A549 (cell line): Measurements from ENCODE around the gene NAA40.

ENCODE experiments used
- CHD2 ChIP-seq: fragments of 150-350 bp; IDR thresholded peaks from 2 replicates; pipeline ENCODE4 v1.6.1; 2014; ENCODE audit warnings: low read length; ENCODE audit not compliant: partially characterized antibody
- CHD4 ChIP-seq: fragments of 200-600 bp; sonication (generic); IDR thresholded peaks from 2 replicates; pipeline ENCODE4 v1.6.1; 2016; ENCODE audit warnings: antibody characterized with exemption, mild to moderate bottlenecking, borderline replicate concordance
- CTCF ChIP-seq: fragments of >200 bp; sonication (Bioruptor Twin); formaldehyde crosslinking; IDR thresholded peaks from 3 replicates; pipeline ENCODE4 v1.5.1; 2016
- ELK1 ChIP-seq: fragments of 150-350 bp; IDR thresholded peaks from 2 replicates; pipeline ENCODE4 v1.6.1; 2014; ENCODE audit warnings: low read depth, mild to moderate bottlenecking, low read length
- MAX ChIP-seq: IDR thresholded peaks from 2 replicates; pipeline ENCODE4 v1.6.1; 2012
- PBX3 ChIP-seq: IDR thresholded peaks from 2 replicates; pipeline ENCODE4 v1.6.1; 2012
- POLR2A ChIP-seq: IDR thresholded peaks from 2 replicates; pipeline ENCODE4 v1.6.1; 2012; ENCODE audit warnings: mild to moderate bottlenecking, low read length
- RFX5 ChIP-seq: fragments of 450-650 bp; IDR thresholded peaks from 2 replicates; pipeline ENCODE4 v1.7.1; 2014; ENCODE audit warnings: antibody characterized with exemption, mild to moderate bottlenecking, moderate library complexity
- SREBF2 ChIP-seq: fragments of 450-650 bp; IDR thresholded peaks from 2 replicates; pipeline ENCODE4 v1.6.1; 2014; ENCODE audit warnings: mild to moderate bottlenecking, moderate library complexity

GRCh38 chr11:64003807-64004589 is 65.2 kb downstream of the NAA40 start:
- no peak for TF ChIP-seq CTCF
- no peak for TF ChIP-seq CHD2
- no peak for TF ChIP-seq POLR2A
- TF ChIP-seq CHD4 = no peak
- TF ChIP-seq MAX = no peak
- no peak for TF ChIP-seq RFX5
- TF ChIP-seq ELK1 = no peak
- TF ChIP-seq SREBF2 = no peak
- no peak for TF ChIP-seq PBX3
